ENCODE measurements around the gene SRP68. TPM values are rescaled to one million over a fixed set of nuclear protein-coding genes. Genes with fewer than 3 reads are reported as not detected.
A peak's percentile ranks its signal among the peaks of the same experiment; 100 is the strongest.

The SRP68 gene
- total RNA-seq, 1 experiment from 2014 or later = 18.4 TPM

- DNase-seq = no peak
- H3K4me3 ChIP-seq (ENCODE audit: low read length) = no peak overlapping the region
- no peaks in the 10 kb centered on the region for H3K36me3 ChIP-seq (ENCODE audit: insufficient read depth, low read length)
- no peak overlapping the region for H3K9ac ChIP-seq (ENCODE audit: low read length)
- H3K4me2 ChIP-seq (ENCODE audit: low read depth, low read length, poor library complexity, severe bottlenecking) = no peak overlapping the region
- peaks cover 18% of the 10 kb centered on the region for H3K4me1 ChIP-seq (ENCODE audit: low read length)
- peak overlapping the region; percentile 42; the same call in 1 of the 2 replicates for H2AFZ ChIP-seq (ENCODE audit: low read length)
- H3K9me2 ChIP-seq (replicated peaks; ENCODE audit: insufficient read depth, low read length) = no peaks in the 10 kb centered on the region
- H3K79me2 ChIP-seq (ENCODE audit: low read length) = peaks cover 17% of the 10 kb centered on the region
- no peaks in the 10 kb centered on the region for H3K9me3 ChIP-seq (ENCODE audit: low read length)
- no peak overlapping the region for H3K27ac ChIP-seq (ENCODE audit: low read length)
- no peaks in the 10 kb centered on the region for H3K27me3 ChIP-seq (ENCODE audit: low read length)
- peaks cover 3% of the 10 kb centered on the region; the same call in 1 of the 2 replicates for H4K20me1 ChIP-seq (ENCODE audit: insufficient read depth, low read depth, low read length)
Observed at GRCh38 chr17:76106703-76107102, 34.4 kb upstream of the SRP68 start.

GRCh38 chr17:76104896-76105231 is 32.5 kb upstream of the SRP68 start:
- no peaks in the 10 kb centered on the region for H3K27me3 ChIP-seq (ENCODE audit: low read length)
- H2AFZ ChIP-seq (ENCODE audit: low read length) = no peak overlapping the region
- peaks cover 18% of the 10 kb centered on the region for H3K4me1 ChIP-seq (ENCODE audit: low read length)
- no peaks in the 10 kb centered on the region for H3K9me2 ChIP-seq (replicated peaks; ENCODE audit: insufficient read depth, low read length)
- no peak for DNase-seq
- peaks cover 3% of the 10 kb centered on the region; the same call in 1 of the 2 replicates for H4K20me1 ChIP-seq (ENCODE audit: insufficient read depth, low read depth, low read length)
- no peak overlapping the region for H3K4me2 ChIP-seq (ENCODE audit: low read depth, low read length, poor library complexity, severe bottlenecking)
- H3K27ac ChIP-seq (ENCODE audit: low read length) = no peak overlapping the region
- H3K9ac ChIP-seq (ENCODE audit: low read length) = no peak overlapping the region
- no peak overlapping the region for H3K4me3 ChIP-seq (ENCODE audit: low read length)
- no peaks in the 10 kb centered on the region for H3K9me3 ChIP-seq (ENCODE audit: low read length)
- peaks cover 9% of the 10 kb centered on the region for H3K36me3 ChIP-seq (ENCODE audit: insufficient read depth, low read length)
- H3K79me2 ChIP-seq (ENCODE audit: low read length) = peaks cover 17% of the 10 kb centered on the region

GRCh38 chr17:76104140-76104895 is 32.0 kb upstream of the SRP68 start:
- Histone ChIP-seq H3K9me3 (ENCODE audit: low read length) (no peaks in the 10 kb centered on the region), H3K4me2 (ENCODE audit: low read depth, low read length, poor library complexity, severe bottlenecking) (peak overlapping the region; percentile 96), H3K9ac (ENCODE audit: low read length) (peak overlapping the region; percentile 88), H3K36me3 (ENCODE audit: insufficient read depth, low read length) (peaks cover 12% of the 10 kb centered on the region), H3K79me2 (ENCODE audit: low read length) (peaks cover 17% of the 10 kb centered on the region), H3K9me2 (replicated peaks; ENCODE audit: insufficient read depth, low read length) (no peaks in the 10 kb centered on the region), H3K4me1 (ENCODE audit: low read length) (peaks cover 18% of the 10 kb centered on the region), H2AFZ (ENCODE audit: low read length) (peak overlapping the region; percentile 70; the same call in 1 of the 2 replicates), H3K4me3 (ENCODE audit: low read length) (peak overlapping the region; percentile 89), H3K27ac (ENCODE audit: low read length) (no peak overlapping the region), H4K20me1 (ENCODE audit: insufficient read depth, low read depth, low read length) (peaks cover 3% of the 10 kb centered on the region; the same call in 1 of the 2 replicates), H3K27me3 (ENCODE audit: low read length) (no peaks in the 10 kb centered on the region)
- no peak for DNase-seq

GRCh38 chr17:76103274-76104139 is 31.2 kb upstream of the SRP68 start, which contains the start of gene EXOC7:
TSS of gene EXOC7 (minus strand) at chr17:76103787. CDS start at chr17:76103692, 95 bp downstream.
- Histone ChIP-seq H3K27me3 (ENCODE audit: low read length) (no peaks in the 10 kb centered on the region), H3K9me2 (replicated peaks; ENCODE audit: insufficient read depth, low read length) (no peaks in the 10 kb centered on the region), H4K20me1 (ENCODE audit: insufficient read depth, low read depth, low read length) (peaks cover 3% of the 10 kb centered on the region; the same call in 1 of the 2 replicates), H3K4me3 (ENCODE audit: low read length) (peak within 1 kb of the TSS; percentile 89), H3K4me1 (ENCODE audit: low read length) (peaks cover 18% of the 10 kb centered on the region), H3K9ac (ENCODE audit: low read length) (peak within 1 kb of the TSS; percentile 88), H2AFZ (ENCODE audit: low read length) (peak within 1 kb of the TSS; percentile 70; the same call in 1 of the 2 replicates), H3K27ac (ENCODE audit: low read length) (no peak within 1 kb of the TSS; the same call in 1 of the 2 replicates), H3K4me2 (ENCODE audit: low read depth, low read length, poor library complexity, severe bottlenecking) (peak within 1 kb of the TSS; percentile 96), H3K36me3 (ENCODE audit: insufficient read depth, low read length) (peaks cover 12% of the 10 kb centered on the region), H3K9me3 (ENCODE audit: low read length) (no peaks in the 10 kb centered on the region), H3K79me2 (ENCODE audit: low read length) (peaks cover 17% of the 10 kb centered on the region)
- peak; percentile 98 for DNase-seq

DNA sequence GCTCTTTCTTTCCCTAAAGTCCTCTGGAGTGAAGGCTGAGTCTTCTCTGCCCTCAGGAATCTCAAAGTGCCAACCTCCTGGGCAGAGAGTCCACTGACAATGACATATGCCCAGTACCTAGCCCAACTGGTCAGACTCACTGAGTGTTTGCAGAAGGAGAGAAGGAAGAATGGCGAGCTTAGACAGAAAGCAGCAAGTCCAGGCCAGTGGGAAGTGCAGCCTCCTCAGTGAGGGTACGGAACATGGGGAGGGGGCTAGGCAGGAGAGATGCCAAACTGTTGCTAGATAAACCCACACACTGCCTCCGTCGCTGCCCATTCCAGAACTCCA is 30.6 kb upstream of the SRP68 start:
- H3K4me1 ChIP-seq (ENCODE audit: low read length) = peaks cover 18% of the 10 kb centered on the region
- H3K36me3 ChIP-seq (ENCODE audit: insufficient read depth, low read length) = peaks cover 12% of the 10 kb centered on the region
- peak overlapping the region; percentile 70; the same call in 1 of the 2 replicates for H2AFZ ChIP-seq (ENCODE audit: low read length)
- DNase-seq = no peak
- peaks cover 3% of the 10 kb centered on the region; the same call in 1 of the 2 replicates for H4K20me1 ChIP-seq (ENCODE audit: insufficient read depth, low read depth, low read length)
- no peaks in the 10 kb centered on the region for H3K27me3 ChIP-seq (ENCODE audit: low read length)
- H3K9me2 ChIP-seq (replicated peaks; ENCODE audit: insufficient read depth, low read length) = no peaks in the 10 kb centered on the region
- peak overlapping the region; percentile 89 for H3K4me3 ChIP-seq (ENCODE audit: low read length)
- no peak overlapping the region for H3K27ac ChIP-seq (ENCODE audit: low read length)
- peaks cover 17% of the 10 kb centered on the region for H3K79me2 ChIP-seq (ENCODE audit: low read length)
- peak overlapping the region; percentile 88 for H3K9ac ChIP-seq (ENCODE audit: low read length)
- H3K4me2 ChIP-seq (ENCODE audit: low read depth, low read length, poor library complexity, severe bottlenecking) = peak overlapping the region; percentile 96
- no peaks in the 10 kb centered on the region for H3K9me3 ChIP-seq (ENCODE audit: low read length)

DNA sequence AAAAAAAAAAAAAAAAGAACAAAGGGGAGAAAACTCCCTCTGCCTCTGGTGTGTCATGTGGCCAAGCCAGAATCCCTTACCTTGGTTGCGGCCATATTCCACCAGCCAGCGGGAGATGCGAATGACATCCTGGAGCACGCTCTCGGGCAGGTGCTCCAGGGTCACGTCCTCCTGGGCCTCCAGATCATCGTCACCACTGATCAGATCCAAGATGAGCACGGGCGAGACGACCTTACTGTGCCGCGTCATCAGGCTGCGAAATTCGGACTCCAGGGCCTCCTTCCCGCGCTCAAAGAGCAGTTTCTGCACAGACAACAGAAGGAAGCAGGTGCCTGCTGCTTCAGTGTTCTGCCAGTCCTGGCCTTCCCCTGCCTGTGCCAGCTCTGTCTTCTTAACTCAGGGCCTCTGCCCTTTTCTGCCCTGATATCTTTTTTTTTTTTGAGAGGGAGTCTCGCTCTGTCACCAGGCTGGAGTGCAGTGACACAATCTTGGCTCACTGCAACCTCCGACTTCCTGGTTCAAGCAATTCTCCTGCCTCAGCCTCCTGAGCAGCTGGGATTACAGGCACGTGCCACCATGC is 25.5 kb upstream of the SRP68 start:
- Histone ChIP-seq H3K79me2 (ENCODE audit: low read length) (peaks cover 10% of the 10 kb centered on the region), H3K4me3 (ENCODE audit: low read length) (no peak overlapping the region), H4K20me1 (ENCODE audit: insufficient read depth, low read depth, low read length) (peaks cover 1% of the 10 kb centered on the region; the same call in 1 of the 2 replicates), H3K9me2 (replicated peaks; ENCODE audit: insufficient read depth, low read length) (no peaks in the 10 kb centered on the region), H2AFZ (ENCODE audit: low read length) (no peak overlapping the region), H3K4me1 (ENCODE audit: low read length) (peaks cover 9% of the 10 kb centered on the region), H3K9me3 (ENCODE audit: low read length) (no peaks in the 10 kb centered on the region), H3K27ac (ENCODE audit: low read length) (no peak overlapping the region), H3K9ac (ENCODE audit: low read length) (no peak overlapping the region), H3K36me3 (ENCODE audit: insufficient read depth, low read length) (peaks cover 12% of the 10 kb centered on the region), H3K4me2 (ENCODE audit: low read depth, low read length, poor library complexity, severe bottlenecking) (no peak overlapping the region), H3K27me3 (ENCODE audit: low read length) (no peaks in the 10 kb centered on the region)
- no peak for DNase-seq

GRCh38 chr17:76095943-76096342 is 23.6 kb upstream of the SRP68 start:
- Histone ChIP-seq H3K9me3 (ENCODE audit: low read length) (no peaks in the 10 kb centered on the region), H2AFZ (ENCODE audit: low read length) (no peak overlapping the region), H3K4me2 (ENCODE audit: low read depth, low read length, poor library complexity, severe bottlenecking) (no peak overlapping the region), H3K9me2 (replicated peaks; ENCODE audit: insufficient read depth, low read length) (no peaks in the 10 kb centered on the region), H3K36me3 (ENCODE audit: insufficient read depth, low read length) (peaks cover 7% of the 10 kb centered on the region; the same call in 1 of the 2 replicates), H3K27me3 (ENCODE audit: low read length) (no peaks in the 10 kb centered on the region), H3K4me1 (ENCODE audit: low read length) (peaks cover 6% of the 10 kb centered on the region), H3K79me2 (ENCODE audit: low read length) (no peaks in the 10 kb centered on the region), H4K20me1 (ENCODE audit: insufficient read depth, low read depth, low read length) (no peaks in the 10 kb centered on the region), H3K4me3 (ENCODE audit: low read length) (no peak overlapping the region), H3K27ac (ENCODE audit: low read length) (no peak overlapping the region), H3K9ac (ENCODE audit: low read length) (no peak overlapping the region)
- no peak for DNase-seq

GRCh38 chr17:76094046-76094445 is 21.7 kb upstream of the SRP68 start:
- H3K9me2 ChIP-seq (replicated peaks; ENCODE audit: insufficient read depth, low read length) = no peaks in the 10 kb centered on the region
- H3K79me2 ChIP-seq (ENCODE audit: low read length) = no peaks in the 10 kb centered on the region
- no peaks in the 10 kb centered on the region for H4K20me1 ChIP-seq (ENCODE audit: insufficient read depth, low read depth, low read length)
- no peak overlapping the region for H3K4me3 ChIP-seq (ENCODE audit: low read length)
- DNase-seq = no peak
- H3K27me3 ChIP-seq (ENCODE audit: low read length) = no peaks in the 10 kb centered on the region
- peaks cover 6% of the 10 kb centered on the region for H3K4me1 ChIP-seq (ENCODE audit: low read length)
- H3K4me2 ChIP-seq (ENCODE audit: low read depth, low read length, poor library complexity, severe bottlenecking) = no peak overlapping the region
- H2AFZ ChIP-seq (ENCODE audit: low read length) = no peak overlapping the region
- H3K9ac ChIP-seq (ENCODE audit: low read length) = no peak overlapping the region
- no peak overlapping the region for H3K27ac ChIP-seq (ENCODE audit: low read length)
- no peaks in the 10 kb centered on the region for H3K36me3 ChIP-seq (ENCODE audit: insufficient read depth, low read length)
- H3K9me3 ChIP-seq (ENCODE audit: low read length) = no peaks in the 10 kb centered on the region

All from Karpas-422 (cell line).